LNCaP clone FGC (cell line): Measurements from ENCODE around the gene MAVS.

Experiments
- DNase-seq: peaks from one replicate; pipeline ENCODE4 v3.0.0-alpha.2; 2011; ENCODE audit warnings: low read depth
- H3K4me3 ChIP-seq: 2 replicates; pipeline ENCODE4 v1.5.1; 2011; ENCODE audit warnings: mild to moderate bottlenecking, low read depth, low read length, control low read depth
- TF ChIP-seq, protein P1 (sequence below): IDR thresholded peaks from 2 replicates; pipeline ENCODE4 v1.5.1; 2012; ENCODE audit warnings: mild to moderate bottlenecking; ENCODE audit not compliant: control insufficient read depth, insufficient read depth; ENCODE audit errors: extremely low read depth

Gene MAVS

DNA sequence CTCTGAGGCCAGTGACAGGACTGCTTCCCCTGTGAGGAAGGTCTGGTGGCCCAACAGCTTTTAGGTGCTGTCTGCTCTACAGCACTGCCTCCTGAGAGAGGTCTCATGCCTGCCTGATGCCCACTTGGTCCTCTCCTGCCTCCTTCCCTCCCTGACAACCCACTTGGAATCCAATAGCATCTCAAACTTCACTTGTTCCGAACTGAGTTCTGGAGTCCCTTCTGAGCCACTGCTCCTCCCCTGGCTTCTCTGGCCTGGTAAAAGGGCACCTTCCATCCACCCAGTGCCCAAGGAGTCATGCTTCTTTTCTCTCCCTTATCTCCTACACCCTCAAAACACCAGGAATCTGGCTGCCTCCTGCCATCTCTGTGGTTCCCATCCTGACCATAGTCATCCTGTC lies 1.9 kb downstream of the MAVS start:
- no peak for DNase-seq
- TF ChIP-seq, protein P1, sequence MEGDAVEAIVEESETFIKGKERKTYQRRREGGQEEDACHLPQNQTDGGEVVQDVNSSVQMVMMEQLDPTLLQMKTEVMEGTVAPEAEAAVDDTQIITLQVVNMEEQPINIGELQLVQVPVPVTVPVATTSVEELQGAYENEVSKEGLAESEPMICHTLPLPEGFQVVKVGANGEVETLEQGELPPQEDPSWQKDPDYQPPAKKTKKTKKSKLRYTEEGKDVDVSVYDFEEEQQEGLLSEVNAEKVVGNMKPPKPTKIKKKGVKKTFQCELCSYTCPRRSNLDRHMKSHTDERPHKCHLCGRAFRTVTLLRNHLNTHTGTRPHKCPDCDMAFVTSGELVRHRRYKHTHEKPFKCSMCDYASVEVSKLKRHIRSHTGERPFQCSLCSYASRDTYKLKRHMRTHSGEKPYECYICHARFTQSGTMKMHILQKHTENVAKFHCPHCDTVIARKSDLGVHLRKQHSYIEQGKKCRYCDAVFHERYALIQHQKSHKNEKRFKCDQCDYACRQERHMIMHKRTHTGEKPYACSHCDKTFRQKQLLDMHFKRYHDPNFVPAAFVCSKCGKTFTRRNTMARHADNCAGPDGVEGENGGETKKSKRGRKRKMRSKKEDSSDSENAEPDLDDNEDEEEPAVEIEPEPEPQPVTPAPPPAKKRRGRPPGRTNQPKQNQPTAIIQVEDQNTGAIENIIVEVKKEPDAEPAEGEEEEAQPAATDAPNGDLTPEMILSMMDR: no peak
- H3K4me3 ChIP-seq: no peak overlapping the region

DNA sequence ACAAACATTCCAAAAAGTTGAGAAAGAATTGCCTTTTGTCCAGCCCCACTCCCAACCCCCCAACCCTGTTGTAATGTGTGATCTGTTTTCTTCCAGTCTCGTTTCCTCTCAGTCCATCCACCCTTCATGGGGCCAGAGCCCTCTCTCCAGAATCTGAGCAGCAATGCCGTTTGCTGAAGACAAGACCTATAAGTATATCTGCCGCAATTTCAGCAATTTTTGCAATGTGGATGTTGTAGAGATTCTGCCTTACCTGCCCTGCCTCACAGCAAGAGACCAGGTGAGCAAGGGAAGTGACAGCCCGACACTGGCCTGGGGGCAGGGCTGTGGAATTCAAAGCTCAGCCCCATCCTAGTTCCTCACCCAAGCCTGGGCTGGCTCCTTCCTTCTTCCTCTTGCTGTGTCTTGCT lies 7.8 kb downstream of the MAVS start:
- no peak for DNase-seq
- H3K4me3 ChIP-seq: no peak overlapping the region
- TF ChIP-seq, protein P1: 0 out of 2 replicates have a peak, but pooled peaks have one; percentile 3

DNA sequence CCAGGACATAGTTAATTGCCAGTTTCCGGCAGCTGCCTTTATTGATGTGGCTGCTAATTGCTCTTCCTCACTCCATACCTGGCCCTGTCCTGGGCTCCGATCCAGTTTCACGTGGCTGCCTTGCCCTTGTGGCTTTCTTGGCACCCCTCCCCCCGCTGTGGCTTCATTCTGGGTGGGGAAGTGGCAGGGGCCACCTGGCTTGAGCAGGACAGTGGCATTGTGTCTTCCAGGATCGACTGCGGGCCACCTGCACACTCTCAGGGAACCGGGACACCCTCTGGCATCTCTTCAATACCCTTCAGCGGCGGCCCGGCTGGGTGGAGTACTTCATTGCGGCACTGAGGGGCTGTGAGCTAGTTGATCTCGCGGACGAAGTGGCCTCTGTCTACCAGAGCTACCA lies 10.8 kb downstream of the MAVS start:
- no peak overlapping the region for H3K4me3 ChIP-seq
- DNase-seq: no peak
- TF ChIP-seq, protein P1: no peak

DNA sequence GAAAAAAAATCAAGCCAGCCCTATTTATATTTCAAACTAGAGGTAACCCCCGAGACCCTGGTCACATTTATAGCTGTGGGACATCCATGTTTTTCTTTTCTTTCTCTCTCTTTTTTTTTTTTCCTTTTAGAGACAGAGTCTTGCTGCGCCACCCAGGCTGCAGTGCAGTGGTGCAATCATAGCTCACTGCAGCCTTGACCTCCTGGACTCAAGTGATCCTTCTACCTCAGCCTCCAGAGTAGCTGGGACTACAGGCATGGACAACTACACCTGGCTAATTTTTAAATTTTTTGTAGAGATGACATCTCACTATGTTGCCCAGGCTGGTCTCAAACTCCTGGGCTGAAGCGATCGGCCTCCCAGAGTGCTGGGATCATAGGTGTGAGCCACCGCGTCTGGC lies 12.1 kb downstream of the MAVS start:
- DNase-seq: no peak
- TF ChIP-seq, protein P1: no peak
- H3K4me3 ChIP-seq: no peak overlapping the region

DNA sequence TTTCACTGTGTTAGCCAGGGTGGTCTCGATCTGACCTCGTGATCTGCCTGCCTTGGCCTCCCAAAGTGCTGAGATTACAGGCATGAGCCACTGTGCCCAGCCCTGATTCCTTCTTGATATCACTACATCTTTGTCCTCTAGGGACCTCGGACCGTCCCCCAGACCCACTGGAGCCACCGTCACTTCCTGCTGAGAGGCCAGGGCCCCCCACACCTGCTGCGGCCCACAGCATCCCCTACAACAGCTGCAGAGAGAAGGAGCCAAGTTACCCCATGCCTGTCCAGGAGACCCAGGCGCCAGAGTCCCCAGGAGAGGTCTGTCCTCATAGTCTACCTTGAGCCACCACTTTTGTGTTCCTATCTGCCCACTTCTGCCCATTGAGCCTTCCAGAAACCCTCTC lies 14.6 kb downstream of the MAVS start:
- TF ChIP-seq, protein P1: no peak
- H3K4me3 ChIP-seq: no peak overlapping the region
- DNase-seq: no peak

DNA sequence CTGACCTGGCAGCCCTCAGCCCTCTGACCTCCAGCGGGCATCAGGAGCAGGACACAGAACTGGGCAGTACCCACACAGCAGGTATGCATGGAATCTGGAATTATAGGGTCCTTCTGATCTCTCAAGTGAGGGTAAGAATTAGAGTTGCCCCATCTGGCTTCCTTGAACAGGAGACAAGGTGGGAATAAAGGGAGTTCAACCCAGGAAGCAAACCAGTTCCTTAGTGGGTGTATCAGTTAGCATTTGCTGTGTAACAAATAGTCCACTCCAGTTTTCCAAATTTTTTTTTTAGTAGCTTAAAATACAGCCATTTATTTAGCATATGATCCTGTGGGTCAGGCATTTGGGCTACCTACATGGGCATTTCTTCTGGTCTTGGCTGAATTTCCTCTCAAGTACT lies 15.7 kb downstream of the MAVS start:
- H3K4me3 ChIP-seq: no peak overlapping the region
- TF ChIP-seq, protein P1: no peak
- DNase-seq: no peak

DNA sequence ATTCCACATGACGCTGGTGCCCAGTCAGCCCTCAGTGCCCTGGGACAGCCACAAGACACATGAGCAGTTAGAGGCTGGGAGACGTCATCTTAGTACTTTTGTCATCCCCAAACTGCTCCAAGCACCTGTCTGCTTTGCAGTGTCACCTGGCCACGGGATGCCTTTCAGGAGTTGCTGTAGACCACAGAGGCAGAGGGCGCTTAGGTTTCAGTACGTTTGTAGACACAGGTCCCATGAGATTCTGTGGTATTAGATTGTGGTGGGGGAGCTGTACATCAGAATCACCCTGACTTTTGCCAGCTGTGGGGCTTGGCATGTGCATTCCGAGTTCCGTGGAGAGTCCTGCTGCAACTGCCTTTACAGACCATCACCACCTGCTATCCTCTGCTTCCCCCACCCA lies 16.7 kb downstream of the MAVS start:
- TF ChIP-seq, protein P1: no peak
- DNase-seq: no peak

More for the DNA sequence above, 16.7 kb downstream of the MAVS start:
- H3K4me3 ChIP-seq: no peak overlapping the region
